ENCODE data around the gene TSPAN18.

DNA sequence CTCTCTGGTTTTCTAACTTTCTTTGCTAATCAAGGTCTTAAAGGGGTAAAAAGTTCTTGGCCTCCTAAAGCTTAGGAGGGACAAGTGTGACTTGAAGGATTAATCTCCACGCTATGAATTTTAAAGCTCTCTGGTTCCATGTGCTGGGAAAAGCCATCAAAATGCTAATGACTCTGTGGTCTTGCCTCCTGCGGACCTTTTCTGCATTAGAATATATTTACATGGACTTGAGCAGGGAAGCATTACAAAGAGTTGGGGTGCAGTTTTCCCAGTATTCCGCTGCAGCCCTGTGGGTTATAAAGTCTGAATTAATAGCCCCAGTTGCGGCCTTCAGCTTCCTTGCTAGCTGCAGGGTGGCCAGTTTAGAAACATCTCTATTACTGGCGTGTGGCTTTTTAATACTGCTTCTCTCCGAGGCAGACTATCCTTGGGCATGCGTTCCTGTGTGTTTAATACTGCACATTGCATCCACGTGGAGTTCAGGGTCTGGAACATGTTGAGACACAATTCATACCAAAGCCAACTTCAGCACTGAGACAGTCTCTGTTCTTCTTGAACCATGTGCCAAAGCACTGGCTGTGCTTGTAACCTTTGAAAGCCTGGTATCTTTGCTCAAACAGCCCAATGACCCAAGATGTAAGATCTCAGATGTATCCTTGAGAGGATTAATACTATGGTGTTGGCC, 27.3 kb downstream of the TSPAN18 start:
- no peak for TF ChIP-seq POLR2A (IDR thresholded peaks at IDR 0.05)
- TF ChIP-seq, protein P1, sequence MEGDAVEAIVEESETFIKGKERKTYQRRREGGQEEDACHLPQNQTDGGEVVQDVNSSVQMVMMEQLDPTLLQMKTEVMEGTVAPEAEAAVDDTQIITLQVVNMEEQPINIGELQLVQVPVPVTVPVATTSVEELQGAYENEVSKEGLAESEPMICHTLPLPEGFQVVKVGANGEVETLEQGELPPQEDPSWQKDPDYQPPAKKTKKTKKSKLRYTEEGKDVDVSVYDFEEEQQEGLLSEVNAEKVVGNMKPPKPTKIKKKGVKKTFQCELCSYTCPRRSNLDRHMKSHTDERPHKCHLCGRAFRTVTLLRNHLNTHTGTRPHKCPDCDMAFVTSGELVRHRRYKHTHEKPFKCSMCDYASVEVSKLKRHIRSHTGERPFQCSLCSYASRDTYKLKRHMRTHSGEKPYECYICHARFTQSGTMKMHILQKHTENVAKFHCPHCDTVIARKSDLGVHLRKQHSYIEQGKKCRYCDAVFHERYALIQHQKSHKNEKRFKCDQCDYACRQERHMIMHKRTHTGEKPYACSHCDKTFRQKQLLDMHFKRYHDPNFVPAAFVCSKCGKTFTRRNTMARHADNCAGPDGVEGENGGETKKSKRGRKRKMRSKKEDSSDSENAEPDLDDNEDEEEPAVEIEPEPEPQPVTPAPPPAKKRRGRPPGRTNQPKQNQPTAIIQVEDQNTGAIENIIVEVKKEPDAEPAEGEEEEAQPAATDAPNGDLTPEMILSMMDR (IDR thresholded peaks at IDR 0.05): no peak

Data from breast epithelium (tissue), 3 donors.